Measurements from ENCODE around the gene CD81. TPM values are rescaled to one million over a fixed set of nuclear protein-coding genes. Genes with fewer than 3 reads are reported as not detected.

The CD81 gene
- total RNA-seq, 1 donor from 2014 or later: 441 TPM

- no peak for DNase-seq (ENCODE audit: low spot score)
- TF ChIP-seq CTCF (IDR thresholded peaks at IDR 0.05): no peak
- H3K4me3 Mint-ChIP-seq (ENCODE audit: unreplicated experiment): no peak overlapping the region
- peaks cover 9% of the 10 kb centered on the region for H3K4me1 Mint-ChIP-seq (ENCODE audit: low read depth)
- no peaks in the 10 kb centered on the region for H3K9me3 Mint-ChIP-seq (ENCODE audit: low read depth)
- H3K27ac Mint-ChIP-seq (ENCODE audit: unreplicated experiment): no peak overlapping the region
- peaks cover 1% of the 10 kb centered on the region for H3K36me3 Mint-ChIP-seq (ENCODE audit: low read depth)
- H3K27me3 Mint-ChIP-seq (ENCODE audit: low read depth): no peaks in the 10 kb centered on the region
Observed at GRCh38 chr11:2358754-2359442, 18.2 kb upstream of the CD81 start.

GRCh38 chr11:2359557-2359956, 17.6 kb upstream of the CD81 start:
- Mint-ChIP-seq H3K27ac (ENCODE audit: unreplicated experiment) (no peak overlapping the region), H3K9me3 (ENCODE audit: low read depth) (no peaks in the 10 kb centered on the region), H3K36me3 (ENCODE audit: low read depth) (peaks cover 2% of the 10 kb centered on the region), H3K27me3 (ENCODE audit: low read depth) (no peaks in the 10 kb centered on the region), H3K4me3 (ENCODE audit: unreplicated experiment) (no peak overlapping the region), H3K4me1 (ENCODE audit: low read depth) (peaks cover 9% of the 10 kb centered on the region)
- DNase-seq (ENCODE audit: low spot score): no peak
- TF ChIP-seq CTCF (IDR thresholded peaks at IDR 0.05): no peak

DNA sequence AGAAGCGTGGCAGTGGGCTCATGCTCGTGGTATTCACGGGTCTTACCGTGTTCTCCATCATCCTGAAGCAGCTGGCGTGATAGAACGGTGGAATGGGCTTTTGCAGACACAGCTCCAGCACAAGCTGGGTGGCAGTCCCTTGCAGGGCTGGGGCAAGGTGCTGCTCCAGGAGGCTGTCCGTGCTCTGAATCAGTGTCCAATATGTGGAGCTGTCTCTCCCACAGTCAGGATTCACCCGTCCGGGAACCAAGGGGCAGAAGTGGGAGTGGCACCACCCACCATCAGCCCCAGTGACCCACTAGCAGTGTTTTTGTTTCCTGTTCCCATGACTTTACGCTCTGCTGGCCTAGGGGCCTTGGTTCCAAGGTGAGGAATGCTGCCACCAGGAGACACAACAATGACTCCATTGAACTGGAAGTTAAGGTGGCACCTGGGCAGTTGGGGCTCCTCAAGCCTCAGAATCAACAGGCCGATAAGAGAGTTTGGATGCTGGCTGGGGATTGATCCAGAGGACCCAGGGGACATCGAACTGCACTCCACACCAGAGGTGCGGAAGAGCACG, 16.9 kb upstream of the CD81 start:
- Mint-ChIP-seq H3K9me3 (ENCODE audit: low read depth) (no peaks in the 10 kb centered on the region), H3K36me3 (ENCODE audit: low read depth) (peaks cover 2% of the 10 kb centered on the region), H3K27ac (ENCODE audit: unreplicated experiment) (no peak overlapping the region), H3K4me3 (ENCODE audit: unreplicated experiment) (no peak overlapping the region), H3K4me1 (ENCODE audit: low read depth) (peaks cover 4% of the 10 kb centered on the region), H3K27me3 (ENCODE audit: low read depth) (no peaks in the 10 kb centered on the region)
- DNase-seq (ENCODE audit: low spot score): no peak
- no peak for TF ChIP-seq CTCF (IDR thresholded peaks at IDR 0.05)

GRCh38 chr11:2361565-2361964, 15.5 kb upstream of the CD81 start:
- H3K36me3 Mint-ChIP-seq (ENCODE audit: low read depth): peaks cover 2% of the 10 kb centered on the region
- H3K27me3 Mint-ChIP-seq (ENCODE audit: low read depth): no peaks in the 10 kb centered on the region
- H3K4me3 Mint-ChIP-seq (ENCODE audit: unreplicated experiment): no peak overlapping the region
- TF ChIP-seq CTCF (IDR thresholded peaks at IDR 0.05): no peak
- H3K9me3 Mint-ChIP-seq (ENCODE audit: low read depth): no peaks in the 10 kb centered on the region
- DNase-seq (ENCODE audit: low spot score): no peak
- no peaks in the 10 kb centered on the region for H3K4me1 Mint-ChIP-seq (ENCODE audit: low read depth)
- no peak overlapping the region for H3K27ac Mint-ChIP-seq (ENCODE audit: unreplicated experiment)

DNA sequence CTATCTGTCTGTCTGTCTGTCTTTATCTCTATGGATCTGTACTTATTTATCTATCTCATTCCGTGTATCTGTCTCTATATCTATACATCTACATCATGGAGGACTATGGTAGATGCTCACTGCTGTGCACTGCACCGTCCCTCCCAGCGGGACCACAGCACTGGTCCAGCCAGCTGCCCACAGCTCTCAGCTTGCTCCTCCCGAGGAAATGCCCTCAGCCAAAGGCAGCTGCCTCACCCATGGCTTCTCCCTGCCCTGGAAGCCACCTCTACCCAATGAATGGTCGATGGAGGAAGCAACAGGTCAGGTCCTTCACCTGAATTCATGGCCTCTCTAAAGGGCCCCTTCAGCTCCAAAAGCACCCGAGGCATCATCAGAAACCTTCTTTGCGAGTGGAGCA, 14.7 kb upstream of the CD81 start:
- TF ChIP-seq CTCF (IDR thresholded peaks at IDR 0.05): no peak
- Mint-ChIP-seq H3K27me3 (ENCODE audit: low read depth) (no peaks in the 10 kb centered on the region), H3K36me3 (ENCODE audit: low read depth) (peaks cover 2% of the 10 kb centered on the region), H3K9me3 (ENCODE audit: low read depth) (no peaks in the 10 kb centered on the region), H3K4me3 (ENCODE audit: unreplicated experiment) (no peak overlapping the region), H3K4me1 (ENCODE audit: low read depth) (no peaks in the 10 kb centered on the region), H3K27ac (ENCODE audit: unreplicated experiment) (no peak overlapping the region)
- DNase-seq (ENCODE audit: low spot score): no peak

Data from chondrocyte (in vitro differentiated cells).